HG03571 (cell line): ENCODE measurements around the gene FRMD4A.
"Not testable (repeated sequence)": the region's sequence is repeated elsewhere in the genome, so short reads cannot be mapped to it uniquely, and the experiment has no call there.

ENCODE experiments used
- ATAC-seq: cut with Tn5 transposase; IDR thresholded peaks from one replicate; pipeline ENCODE4 v1.9.1; 2021; ENCODE audit not compliant: unreplicated experiment

The FRMD4A gene

DNA sequence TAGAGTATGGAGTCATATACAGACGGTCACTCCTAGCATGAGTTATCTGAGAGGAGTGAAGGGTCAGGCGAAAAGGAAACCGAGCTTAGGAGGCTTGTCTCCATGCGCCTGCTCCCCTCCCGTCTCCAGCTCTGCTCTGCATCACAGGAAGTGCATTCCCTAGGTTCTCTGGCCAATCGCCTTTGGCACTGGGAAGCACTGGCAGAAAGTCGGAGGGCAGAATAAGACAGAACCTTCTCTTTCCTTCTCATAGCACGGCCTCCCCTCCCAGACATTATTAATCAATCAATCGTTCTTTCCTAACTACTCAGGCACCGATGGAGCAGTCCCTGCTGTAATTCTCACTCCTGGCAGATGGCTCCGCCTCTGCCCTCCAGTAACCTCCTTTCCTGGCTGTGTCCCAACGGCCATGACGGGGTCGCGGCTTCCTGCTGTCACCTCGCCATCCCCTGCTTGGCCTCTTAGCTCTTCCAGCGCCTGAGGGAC, 177.1 kb downstream of the FRMD4A start:
- ATAC-seq, result no peak

DNA sequence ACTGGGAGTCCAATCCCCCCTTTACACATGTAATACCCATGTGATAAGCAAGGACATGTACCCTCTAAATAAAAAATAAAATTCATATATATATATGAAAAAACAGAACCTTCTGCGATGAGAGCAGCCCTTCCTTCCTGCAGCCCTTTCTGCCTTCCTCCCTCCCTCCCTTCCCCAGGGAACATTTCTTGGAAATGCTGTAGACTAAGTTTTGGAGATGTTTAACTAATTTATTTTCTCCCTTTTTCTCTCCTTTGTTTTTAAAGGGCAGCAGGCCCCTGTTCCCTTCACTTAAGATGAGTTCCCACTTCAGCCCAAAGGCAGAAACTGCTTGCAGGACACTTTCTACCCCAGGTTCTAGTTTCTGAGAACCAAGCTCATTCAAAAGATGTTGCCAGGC, 179.2 kb downstream of the FRMD4A start:
- no peak for ATAC-seq

DNA sequence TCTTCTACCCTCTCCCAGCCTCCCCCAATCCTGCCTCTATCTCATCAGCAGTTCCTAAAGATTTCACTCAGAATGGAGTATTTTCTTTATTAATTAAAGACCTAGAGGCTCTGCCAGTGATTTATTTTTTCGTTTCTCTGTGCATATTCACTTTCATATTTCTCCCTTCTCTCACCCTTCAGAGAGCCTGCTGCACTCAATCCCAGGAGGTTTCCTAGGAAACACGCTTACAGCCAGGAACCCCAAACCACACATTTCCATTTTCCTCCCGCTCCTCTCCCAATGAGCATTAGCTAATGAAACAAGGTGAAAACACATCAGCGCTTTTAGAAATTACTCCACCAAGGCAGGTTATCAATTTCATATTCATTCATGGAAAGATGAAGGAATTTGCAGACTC, 180.2 kb downstream of the FRMD4A start:
- ATAC-seq, result no peak

DNA sequence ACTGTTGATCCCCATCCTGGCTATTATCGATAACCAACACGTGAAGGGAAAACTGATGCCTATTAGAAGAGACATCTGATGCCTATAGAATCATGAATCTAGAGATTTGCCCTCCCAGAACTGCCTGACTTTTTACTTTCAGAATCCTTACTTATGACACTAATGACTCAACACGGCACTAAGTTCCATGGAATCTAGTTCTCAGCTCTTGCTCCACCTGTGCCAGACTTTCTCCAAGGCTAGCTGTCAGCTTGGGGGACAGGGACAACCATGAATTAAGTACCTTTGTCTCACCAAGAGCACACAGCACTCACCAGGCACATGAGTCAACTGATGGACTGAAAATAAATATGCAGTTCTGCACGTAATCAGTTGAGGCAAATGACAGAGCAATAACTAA, 184.2 kb downstream of the FRMD4A start:
- no peak for ATAC-seq

DNA sequence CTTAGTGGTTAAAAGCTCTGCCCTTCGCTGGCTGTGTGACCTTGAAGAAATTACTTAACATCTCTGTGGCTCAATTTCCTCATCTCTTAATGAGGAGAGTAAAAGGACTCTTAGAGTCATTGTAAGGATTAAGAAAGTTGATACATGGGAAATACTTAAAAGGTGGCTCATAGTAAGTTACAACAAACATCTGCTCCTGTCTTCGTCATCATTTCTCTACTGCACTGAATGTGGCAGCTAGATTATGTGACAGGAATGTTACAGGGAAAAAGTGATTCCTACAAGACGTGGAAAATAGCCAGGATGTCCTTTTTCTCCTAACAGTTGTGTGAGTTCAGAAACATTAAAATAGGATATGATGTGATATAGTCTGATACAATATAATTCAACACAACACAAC, 184.7 kb downstream of the FRMD4A start:
- no peak for ATAC-seq

DNA sequence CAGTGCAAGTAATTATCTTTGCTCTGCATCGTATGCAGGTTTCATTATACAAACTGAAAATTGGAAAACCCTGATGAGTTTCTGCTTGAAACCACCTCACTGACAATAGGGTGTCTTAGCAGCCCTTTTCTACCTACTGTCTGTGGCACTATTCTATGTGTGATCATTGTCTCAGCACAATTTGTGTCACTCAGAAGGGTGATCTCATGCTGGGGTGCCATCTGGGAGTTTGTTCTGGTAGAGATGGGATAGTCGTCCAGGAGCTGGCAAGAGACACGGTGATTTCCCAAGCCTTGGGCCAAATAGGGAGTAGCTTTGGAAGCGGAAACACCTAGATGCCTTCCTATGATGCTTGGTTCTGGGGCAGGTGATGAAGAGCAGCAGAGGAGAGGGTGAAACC, 186.3 kb downstream of the FRMD4A start:
- ATAC-seq, result no peak

DNA sequence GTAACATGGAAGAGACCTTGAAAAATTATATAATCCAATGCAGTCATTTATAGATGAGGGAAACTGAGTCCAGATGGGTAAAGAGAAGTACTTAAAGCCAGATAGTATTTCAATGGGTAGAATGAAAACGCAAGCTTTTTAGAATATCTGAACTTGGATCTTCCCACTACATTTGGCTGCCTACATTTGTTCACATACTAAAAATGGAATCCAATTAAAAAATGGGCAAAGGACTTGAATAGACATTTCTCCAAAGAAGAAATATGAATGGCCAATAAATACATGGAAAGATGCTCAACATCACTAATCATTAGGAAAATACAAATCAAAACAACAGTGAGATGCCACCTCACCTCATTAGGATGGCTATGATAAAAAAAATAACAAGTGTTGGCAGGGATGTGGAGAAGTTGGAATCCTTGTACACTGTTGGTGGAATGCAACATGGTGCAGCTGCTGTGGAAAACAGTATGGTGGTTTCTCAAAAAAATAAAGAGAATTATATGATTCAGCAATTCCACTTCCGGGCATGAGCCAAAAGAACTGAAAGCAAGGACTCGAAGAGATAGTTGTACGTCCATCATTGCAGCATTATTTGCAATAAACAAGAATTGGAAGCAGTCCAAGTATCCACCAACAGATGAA, 188.0 kb downstream of the FRMD4A start:
- ATAC-seq, result no peak

DNA sequence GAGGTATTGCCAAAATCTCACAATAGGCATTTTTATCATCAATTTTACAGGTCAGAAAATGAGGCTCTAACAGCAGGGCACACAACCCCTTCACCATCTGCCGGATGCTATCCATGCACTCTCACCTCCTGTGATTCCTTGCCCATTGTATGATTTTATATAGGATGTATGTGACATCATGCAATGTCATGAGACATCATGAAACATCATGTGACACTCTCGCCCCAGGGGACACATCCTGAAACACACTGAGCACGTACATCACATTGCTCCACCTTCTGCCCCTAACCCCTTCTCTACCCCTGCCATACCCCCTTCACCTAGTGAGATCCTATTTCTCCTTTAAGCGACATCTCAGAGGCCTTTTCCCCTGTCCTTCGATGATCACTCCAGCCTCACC, 189.4 kb downstream of the FRMD4A start:
- no peak for ATAC-seq

DNA sequence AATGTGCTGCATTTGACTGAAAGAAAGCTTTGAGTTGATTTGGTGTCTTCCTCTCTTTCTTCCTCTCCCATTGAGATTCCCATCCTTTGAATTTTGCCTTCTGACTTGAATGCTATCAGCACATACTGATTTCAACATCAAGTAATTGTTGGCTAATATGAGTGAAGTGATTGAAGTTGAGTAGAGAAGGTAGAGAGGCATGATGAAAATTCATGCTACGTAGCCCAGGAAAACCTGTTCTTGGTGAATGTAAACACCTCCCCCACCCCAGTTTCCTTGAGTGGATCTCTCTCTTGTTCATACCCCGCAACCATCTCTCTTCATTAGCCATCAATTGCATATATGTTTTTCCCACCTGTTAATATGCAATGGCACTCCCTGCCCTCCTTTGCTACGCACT, 193.3 kb downstream of the FRMD4A start:
- no peak for ATAC-seq

DNA sequence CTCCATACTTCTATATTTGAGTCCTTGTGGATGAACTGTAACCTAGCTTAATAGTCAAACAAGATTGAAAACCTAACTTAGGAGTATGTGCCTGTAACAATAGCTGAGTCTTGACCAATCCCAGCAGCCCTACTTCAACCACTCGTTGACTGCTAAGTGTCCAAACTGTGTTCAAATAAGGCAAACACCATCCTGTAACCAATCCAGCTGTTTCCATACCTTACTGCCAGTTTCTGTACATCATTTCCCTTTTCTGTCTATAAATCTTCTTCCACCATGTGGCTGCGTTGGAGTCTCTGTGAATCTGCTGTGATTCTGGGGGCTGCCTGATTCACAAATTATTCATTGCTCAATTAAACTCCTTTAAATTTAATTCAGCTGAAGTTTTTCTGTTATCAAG, 195.5 kb downstream of the FRMD4A start:
- not testable (repeated sequence) for ATAC-seq

DNA sequence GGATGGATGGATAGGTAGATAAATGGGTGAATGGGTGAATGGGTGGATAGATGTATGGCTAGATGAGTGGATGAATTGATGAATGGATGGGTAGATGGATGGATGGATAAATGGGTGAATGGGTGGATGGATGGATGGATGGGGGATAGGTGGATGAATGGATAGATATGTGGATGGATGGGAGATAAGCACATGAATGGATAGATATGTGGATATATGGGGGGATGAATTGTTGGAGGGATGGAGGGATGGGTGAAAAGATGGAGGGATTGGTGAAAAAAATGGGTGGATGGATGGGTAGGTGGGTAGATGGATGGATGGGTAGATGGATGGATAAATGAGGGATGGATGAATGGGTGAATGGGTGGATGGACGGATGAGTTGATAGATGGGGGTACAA, 196.4 kb downstream of the FRMD4A start:
- ATAC-seq, result no peak

DNA sequence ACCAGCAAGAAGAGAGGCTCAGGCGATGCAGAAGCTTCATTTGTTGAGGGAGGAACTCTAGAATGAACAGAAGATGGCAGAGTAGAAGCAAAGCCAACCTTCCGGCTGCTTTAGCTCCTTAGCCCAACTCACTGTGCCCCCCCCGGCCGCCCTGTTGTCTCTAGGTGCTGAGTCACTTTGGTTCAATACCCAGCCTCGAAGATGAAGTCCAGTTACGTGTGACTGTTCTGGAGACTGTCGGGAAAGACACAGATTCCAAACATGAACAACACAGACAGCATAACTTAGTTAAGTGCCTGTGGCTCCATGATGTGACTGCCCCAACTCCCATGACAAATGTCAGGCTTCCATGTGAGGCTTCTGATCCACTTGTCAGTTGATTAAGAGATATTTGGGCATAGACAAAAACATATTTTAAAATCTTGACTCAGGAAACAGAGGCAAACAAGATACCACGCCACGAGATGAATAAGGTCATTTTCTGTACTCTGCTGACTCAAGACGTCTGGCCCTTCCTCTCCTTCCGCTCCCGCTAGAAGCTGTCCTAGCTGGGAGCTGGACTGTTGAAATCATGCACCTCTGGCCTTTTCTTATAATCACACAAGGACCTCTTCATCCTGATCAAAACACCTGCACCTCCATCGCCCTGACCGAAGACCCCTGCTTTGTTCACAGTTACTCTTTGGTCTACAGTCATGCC, 199.3 kb downstream of the FRMD4A start:
- ATAC-seq, result no peak

DNA sequence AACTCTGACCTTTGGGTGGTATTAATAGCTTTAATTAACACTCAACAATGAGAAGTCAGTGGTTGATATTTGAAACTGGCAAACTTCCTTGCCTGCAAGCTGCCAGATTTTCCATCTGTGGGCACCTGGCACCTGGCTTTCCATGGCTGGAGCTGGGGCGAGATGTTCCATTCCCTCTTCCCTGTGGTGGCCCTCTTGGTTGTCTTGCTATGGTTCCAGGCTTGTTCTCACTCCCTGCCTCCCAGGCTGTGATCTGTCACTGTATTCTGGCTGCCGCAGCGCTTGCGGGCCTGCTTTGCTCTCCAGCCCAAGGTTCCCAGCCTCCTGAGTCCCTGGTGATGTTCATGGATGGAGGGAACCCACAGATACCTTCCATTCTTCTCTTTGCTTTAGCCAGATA, 201.0 kb downstream of the FRMD4A start:
- no peak for ATAC-seq

DNA sequence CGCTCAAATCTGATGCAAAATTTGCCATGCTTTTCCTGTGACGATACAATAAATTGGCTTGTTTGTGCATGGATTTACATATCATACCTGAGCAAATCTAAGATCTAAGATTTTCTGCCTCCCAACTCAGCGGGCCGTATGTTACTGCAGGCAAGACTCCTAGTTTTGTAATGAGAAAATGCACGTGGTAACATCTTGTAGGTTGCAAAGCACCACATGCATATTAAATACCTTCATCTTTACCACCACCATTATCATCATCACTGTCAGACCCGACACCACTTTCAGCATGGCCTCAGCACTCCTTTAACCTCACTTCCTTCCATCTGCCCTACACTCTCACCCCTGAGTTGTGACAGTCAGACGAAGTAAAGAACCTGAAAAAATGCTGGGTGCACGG, 202.2 kb downstream of the FRMD4A start:
- ATAC-seq, result no peak

DNA sequence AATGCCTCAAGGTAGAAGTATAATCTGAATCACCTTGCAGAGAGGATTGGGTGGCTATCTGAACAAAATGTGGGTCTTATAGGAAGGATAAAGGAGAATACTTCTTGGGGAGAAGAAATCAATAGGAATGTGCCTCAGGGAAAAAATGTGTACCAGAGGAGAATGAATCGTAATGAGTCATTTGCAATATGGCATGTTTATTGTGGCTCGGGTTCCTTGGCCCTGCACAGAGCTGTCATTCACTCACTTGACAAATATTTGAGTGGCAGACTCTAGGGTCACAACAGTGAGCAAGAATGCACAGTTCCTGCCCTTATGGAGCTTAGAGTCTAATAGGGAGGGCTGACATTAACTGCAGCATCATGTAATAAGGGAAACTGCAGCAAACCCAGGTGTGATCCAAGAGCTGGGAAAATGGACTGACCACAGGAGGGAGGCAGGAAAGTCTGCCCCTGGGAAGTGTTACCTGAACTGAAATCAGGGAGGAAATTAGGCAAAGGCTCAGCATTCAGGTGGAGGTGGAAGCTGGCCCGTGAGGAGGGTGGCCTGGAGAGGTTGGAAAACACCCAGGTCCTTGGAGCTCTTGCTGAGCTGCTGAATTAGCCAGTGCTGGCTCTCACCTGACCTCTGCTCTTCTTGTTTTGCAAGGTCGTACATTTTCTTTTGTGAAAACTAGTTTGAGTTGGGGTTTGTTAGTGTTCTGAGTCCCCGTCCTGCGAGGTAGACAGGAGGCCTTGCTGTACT, 203.9 kb downstream of the FRMD4A start:
- ATAC-seq, result no peak

DNA sequence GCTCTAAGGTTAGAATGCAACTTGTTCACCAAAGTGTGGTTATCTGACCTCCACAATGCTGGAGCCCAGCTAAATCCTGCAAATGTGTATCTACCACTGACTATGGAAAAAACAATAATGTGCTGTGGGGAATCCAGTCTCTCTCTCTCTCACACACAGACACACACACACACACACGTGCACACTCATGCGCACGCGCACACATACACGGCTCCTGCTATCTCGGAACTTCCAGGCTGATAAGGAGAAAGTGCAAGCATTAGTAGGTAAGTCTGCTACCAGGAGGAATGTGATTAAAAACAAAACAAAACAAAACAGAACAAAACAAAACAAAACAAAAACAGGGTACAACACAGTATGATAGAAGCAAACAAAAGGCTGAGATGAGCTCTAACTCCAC, 205.2 kb downstream of the FRMD4A start:
- no peak for ATAC-seq

DNA sequence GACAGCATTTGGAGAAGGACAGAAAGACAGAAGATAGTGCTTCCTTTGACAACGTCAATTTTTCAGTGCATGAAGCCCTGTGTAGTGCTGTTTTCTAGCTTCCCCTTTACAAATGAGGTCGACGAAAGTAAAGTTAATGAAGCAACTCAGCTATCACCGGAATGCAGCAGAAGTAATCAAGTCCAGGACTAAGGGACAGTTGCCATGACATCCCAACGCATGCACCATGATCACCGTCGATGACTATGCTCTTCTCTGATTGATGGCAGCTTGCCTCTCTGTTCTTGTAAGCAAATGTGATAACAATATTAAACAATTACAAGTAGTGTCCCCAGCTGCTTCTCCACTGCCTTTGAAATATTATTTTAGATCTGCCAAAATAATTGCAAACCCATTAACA, 205.8 kb downstream of the FRMD4A start:
- ATAC-seq, result no peak

DNA sequence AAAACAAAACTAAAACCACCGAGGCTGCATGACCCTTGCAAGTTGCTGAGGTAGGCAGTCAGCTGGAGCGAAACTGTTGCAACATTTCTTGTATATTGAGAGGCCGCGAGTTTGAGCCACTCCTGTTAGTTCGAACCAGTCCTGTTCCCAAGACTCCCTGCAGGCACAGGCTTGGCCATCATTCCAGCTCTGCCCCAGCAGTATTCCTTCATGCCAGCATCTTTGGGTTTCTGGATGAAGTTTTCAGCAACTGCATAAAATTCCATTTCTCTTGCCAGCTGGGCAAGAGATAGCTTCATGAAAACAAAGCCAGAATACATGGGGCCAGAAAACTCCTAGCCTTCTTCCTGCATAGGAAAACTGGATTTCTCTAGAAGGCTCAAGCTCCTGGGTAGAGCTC, 207.6 kb downstream of the FRMD4A start:
- ATAC-seq, result no peak

DNA sequence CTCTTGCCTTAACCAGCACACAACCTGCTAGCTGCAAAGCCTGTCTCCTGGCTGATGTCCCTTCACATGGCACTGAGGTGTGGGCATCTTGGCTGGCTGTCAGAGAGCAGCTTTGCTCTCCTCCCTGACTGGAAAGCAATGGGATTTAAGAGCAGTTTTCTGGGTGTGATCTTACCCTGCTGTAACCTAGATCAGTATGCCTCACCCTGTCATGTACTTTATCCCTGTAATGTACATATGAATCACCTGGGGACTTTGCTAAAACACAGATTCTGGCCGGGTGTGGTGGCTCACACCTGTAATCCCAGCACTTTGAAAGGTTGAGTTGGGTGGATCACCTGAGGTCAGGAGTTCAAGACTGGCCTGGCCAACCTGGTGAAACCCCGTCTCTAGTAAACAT, 209.9 kb downstream of the FRMD4A start:
- ATAC-seq, result no peak

DNA sequence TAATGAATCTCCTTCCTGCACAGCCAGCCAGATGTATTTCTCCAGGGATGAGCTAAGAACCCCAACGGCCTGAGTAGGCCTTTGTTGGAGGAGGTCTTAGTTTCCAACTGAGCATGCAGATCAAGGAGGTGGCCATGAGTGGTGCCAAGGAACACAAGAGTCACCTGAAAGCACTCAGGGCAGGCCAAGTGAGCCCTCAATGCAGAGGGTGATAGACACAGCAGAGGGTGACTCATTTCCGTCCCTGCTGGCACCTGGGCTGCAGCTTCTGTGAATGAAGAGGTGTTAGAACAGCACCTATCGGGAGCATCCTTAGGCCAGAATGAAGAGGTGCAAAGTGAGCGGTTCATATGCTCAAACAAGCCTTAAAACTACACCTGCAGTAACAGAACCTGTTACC, 211.8 kb downstream of the FRMD4A start:
- ATAC-seq, result no peak

DNA sequence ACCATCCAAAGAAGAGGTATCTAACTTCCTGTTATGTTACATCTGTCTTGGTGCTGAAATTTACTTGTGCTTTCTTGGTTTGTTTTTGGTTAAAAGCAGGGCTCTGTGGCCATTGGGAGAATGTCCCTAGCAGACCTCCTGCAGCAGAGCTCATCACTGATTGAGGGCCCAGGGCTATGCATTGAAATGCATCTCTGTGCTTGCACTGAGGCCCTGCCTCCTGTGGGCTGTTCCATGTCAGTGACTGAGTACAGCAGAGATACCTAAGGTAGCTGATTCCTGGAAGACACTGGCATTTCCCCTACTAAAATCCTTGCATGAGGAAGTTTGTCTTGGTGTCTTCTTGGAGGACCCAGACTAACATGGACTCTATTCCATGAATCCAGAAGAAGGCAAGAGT, 213.9 kb downstream of the FRMD4A start:
- ATAC-seq, result no peak

DNA sequence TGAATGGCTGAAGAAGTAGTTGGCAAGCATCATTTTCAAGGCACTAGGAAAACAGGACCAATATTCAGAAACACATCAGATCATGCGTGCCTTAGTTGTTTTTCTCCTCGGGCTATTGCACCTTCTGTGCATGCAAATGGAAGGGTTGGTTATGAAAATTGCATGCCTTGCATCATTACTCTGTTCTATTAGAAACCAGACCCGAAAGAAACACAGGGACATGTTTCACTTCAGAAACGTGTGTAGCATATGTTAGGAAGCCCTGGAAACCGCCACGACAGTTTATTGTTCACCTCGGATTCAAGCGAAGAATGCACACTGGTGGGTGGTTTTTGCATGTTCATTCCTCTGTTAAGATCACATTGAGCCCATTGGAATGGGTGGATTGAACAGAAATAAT, 214.7 kb downstream of the FRMD4A start:
- ATAC-seq, result no peak
